ENCODE measurements around the gene SEPTIN14. TPM values are rescaled to one million over a fixed set of nuclear protein-coding genes. Genes with fewer than 3 reads are reported as not detected.
"Not testable (repeated sequence)": the region's sequence is repeated elsewhere in the genome, so short reads cannot be mapped to it uniquely, and the experiment has no call there.

The SEPTIN14 gene
- total and polyA plus RNA-seq, 2 donors = under 0.01 TPM; not detected in 1

- H3K9me3 ChIP-seq (ENCODE audit: control insufficient read depth in 2 of 2, insufficient read depth in 1 of 2, low read length in 1 of 2) = no peaks in the 10 kb centered on the region
- no peaks in the 10 kb centered on the region for H3K36me3 ChIP-seq (ENCODE audit: control insufficient read depth in 2 of 2, insufficient read depth in 2 of 2, low read length in 1 of 2)
- DNase-seq (ENCODE audit: low read depth in 6 of 9, low spot score in 9 of 9) = no peak
- H3K4me3 ChIP-seq (ENCODE audit: low read length in 2 of 2) = no peak overlapping the region
- H3K27ac ChIP-seq (ENCODE audit: low read depth in 1 of 2, low read length in 1 of 2) = no peak overlapping the region
- H3K27me3 ChIP-seq (ENCODE audit: control insufficient read depth in 2 of 2, insufficient read depth in 1 of 2, low read length in 1 of 2) = no peaks in the 10 kb centered on the region
- H3K4me1 ChIP-seq (ENCODE audit: control insufficient read depth in 2 of 2, insufficient read depth in 2 of 2, low read length in 2 of 2) = no peaks in the 10 kb centered on the region
- 97% methylated on average over 3 of the region's 3 CpGs for WGBS
Measured at GRCh38 chr7:55878691-55879090, 16.1 kb upstream of the SEPTIN14 start.

- H3K27me3 ChIP-seq (ENCODE audit: control insufficient read depth in 2 of 2, insufficient read depth in 1 of 2, low read length in 1 of 2) = no peaks in the 10 kb centered on the region
- no peak overlapping the region for H3K27ac ChIP-seq (ENCODE audit: low read depth in 1 of 2, low read length in 1 of 2)
- WGBS = 95% methylated on average over 6 of the region's 6 CpGs
- no peak for DNase-seq (ENCODE audit: low read depth in 6 of 9, low spot score in 9 of 9)
- no peaks in the 10 kb centered on the region for H3K36me3 ChIP-seq (ENCODE audit: control insufficient read depth in 2 of 2, insufficient read depth in 2 of 2, low read length in 1 of 2)
- H3K4me3 ChIP-seq (ENCODE audit: low read length in 2 of 2) = no peak overlapping the region
- H3K9me3 ChIP-seq (ENCODE audit: control insufficient read depth in 2 of 2, insufficient read depth in 1 of 2, low read length in 1 of 2) = no peaks in the 10 kb centered on the region
- no peaks in the 10 kb centered on the region for H3K4me1 ChIP-seq (ENCODE audit: control insufficient read depth in 2 of 2, insufficient read depth in 2 of 2, low read length in 2 of 2)
Measured at GRCh38 chr7:55877308-55877707, 14.8 kb upstream of the SEPTIN14 start.

GRCh38 chr7:55873765-55874164 lies 11.2 kb upstream of the SEPTIN14 start:
- H3K27ac ChIP-seq (ENCODE audit: low read depth in 1 of 2, low read length in 1 of 2) = no peak overlapping the region
- H3K9me3 ChIP-seq (ENCODE audit: control insufficient read depth in 2 of 2, insufficient read depth in 1 of 2, low read length in 1 of 2) = no peaks in the 10 kb centered on the region
- no peaks in the 10 kb centered on the region for H3K4me1 ChIP-seq (ENCODE audit: control insufficient read depth in 2 of 2, insufficient read depth in 2 of 2, low read length in 2 of 2)
- 95% methylated on average over 3 of the region's 3 CpGs for WGBS
- H3K36me3 ChIP-seq (ENCODE audit: control insufficient read depth in 2 of 2, insufficient read depth in 2 of 2, low read length in 1 of 2) = no peaks in the 10 kb centered on the region
- DNase-seq (ENCODE audit: low read depth in 6 of 9, low spot score in 9 of 9) = no peak
- no peak overlapping the region for H3K4me3 ChIP-seq (ENCODE audit: low read length in 2 of 2)
- H3K27me3 ChIP-seq (ENCODE audit: control insufficient read depth in 2 of 2, insufficient read depth in 1 of 2, low read length in 1 of 2) = no peaks in the 10 kb centered on the region

GRCh38 chr7:55871932-55872485 lies 9.5 kb upstream of the SEPTIN14 start:
- H3K27me3 ChIP-seq (ENCODE audit: control insufficient read depth in 2 of 2, insufficient read depth in 1 of 2, low read length in 1 of 2) = no peaks in the 10 kb centered on the region
- WGBS = 93% methylated on average over 8 of the region's 8 CpGs
- no peaks in the 10 kb centered on the region for H3K36me3 ChIP-seq (ENCODE audit: control insufficient read depth in 2 of 2, insufficient read depth in 2 of 2, low read length in 1 of 2)
- no peaks in the 10 kb centered on the region for H3K9me3 ChIP-seq (ENCODE audit: control insufficient read depth in 2 of 2, insufficient read depth in 1 of 2, low read length in 1 of 2)
- no peak for DNase-seq (ENCODE audit: low read depth in 6 of 9, low spot score in 9 of 9)
- no peak overlapping the region for H3K27ac ChIP-seq (ENCODE audit: low read depth in 1 of 2, low read length in 1 of 2)
- H3K4me1 ChIP-seq (ENCODE audit: control insufficient read depth in 2 of 2, insufficient read depth in 2 of 2, low read length in 2 of 2) = no peaks in the 10 kb centered on the region
- H3K4me3 ChIP-seq (ENCODE audit: low read length in 2 of 2) = no peak overlapping the region

GRCh38 chr7:55868989-55869388 lies 6.4 kb upstream of the SEPTIN14 start:
- H3K27me3 ChIP-seq (ENCODE audit: control insufficient read depth in 2 of 2, insufficient read depth in 1 of 2, low read length in 1 of 2); H3K27ac ChIP-seq (ENCODE audit: low read depth in 1 of 2, low read length in 1 of 2); H3K36me3 ChIP-seq (ENCODE audit: control insufficient read depth in 2 of 2, insufficient read depth in 2 of 2, low read length in 1 of 2); H3K9me3 ChIP-seq (ENCODE audit: control insufficient read depth in 2 of 2, insufficient read depth in 1 of 2, low read length in 1 of 2); H3K4me1 ChIP-seq (ENCODE audit: control insufficient read depth in 2 of 2, insufficient read depth in 2 of 2, low read length in 2 of 2); DNase-seq (ENCODE audit: low read depth in 6 of 9, low spot score in 9 of 9); H3K4me3 ChIP-seq (ENCODE audit: low read length in 2 of 2): not testable (repeated sequence)
- WGBS = 86% methylated on average over 6 of the region's 7 CpGs

- H3K4me1 ChIP-seq (ENCODE audit: control insufficient read depth in 2 of 2, insufficient read depth in 2 of 2, low read length in 2 of 2); H3K27me3 ChIP-seq (ENCODE audit: control insufficient read depth in 2 of 2, insufficient read depth in 1 of 2, low read length in 1 of 2); DNase-seq (ENCODE audit: low read depth in 6 of 9, low spot score in 9 of 9); H3K36me3 ChIP-seq (ENCODE audit: control insufficient read depth in 2 of 2, insufficient read depth in 2 of 2, low read length in 1 of 2); H3K27ac ChIP-seq (ENCODE audit: low read depth in 1 of 2, low read length in 1 of 2); H3K4me3 ChIP-seq (ENCODE audit: low read length in 2 of 2); H3K9me3 ChIP-seq (ENCODE audit: control insufficient read depth in 2 of 2, insufficient read depth in 1 of 2, low read length in 1 of 2): not testable (repeated sequence)
- 83% methylated on average over 1 of the region's 1 CpG for WGBS
Measured at GRCh38 chr7:55845164-55845563, 17.4 kb downstream of the SEPTIN14 start.

- H3K27me3 ChIP-seq (ENCODE audit: control insufficient read depth in 2 of 2, insufficient read depth in 1 of 2, low read length in 1 of 2) = no peaks in the 10 kb centered on the region
- H3K4me3 ChIP-seq (ENCODE audit: low read length in 2 of 2) = no peak overlapping the region
- H3K36me3 ChIP-seq (ENCODE audit: control insufficient read depth in 2 of 2, insufficient read depth in 2 of 2, low read length in 1 of 2) = no peaks in the 10 kb centered on the region
- no peaks in the 10 kb centered on the region for H3K4me1 ChIP-seq (ENCODE audit: control insufficient read depth in 2 of 2, insufficient read depth in 2 of 2, low read length in 2 of 2)
- no peaks in the 10 kb centered on the region for H3K9me3 ChIP-seq (ENCODE audit: control insufficient read depth in 2 of 2, insufficient read depth in 1 of 2, low read length in 1 of 2)
- H3K27ac ChIP-seq (ENCODE audit: low read depth in 1 of 2, low read length in 1 of 2) = no peak overlapping the region
- WGBS = 99% methylated on average over 4 of the region's 4 CpGs
- DNase-seq (ENCODE audit: low read depth in 6 of 9, low spot score in 9 of 9) = no peak
Measured at GRCh38 chr7:55838595-55838994, 24.0 kb downstream of the SEPTIN14 start.

GRCh38 chr7:55827577-55827976 lies 35.0 kb downstream of the SEPTIN14 start:
- no peak for DNase-seq (ENCODE audit: low read depth in 6 of 9, low spot score in 9 of 9)
- no peak overlapping the region for H3K4me3 ChIP-seq (ENCODE audit: low read length in 2 of 2)
- no peaks in the 10 kb centered on the region for H3K36me3 ChIP-seq (ENCODE audit: control insufficient read depth in 2 of 2, insufficient read depth in 2 of 2, low read length in 1 of 2)
- 93% methylated on average over 1 of the region's 1 CpG for WGBS
- no peaks in the 10 kb centered on the region for H3K4me1 ChIP-seq (ENCODE audit: control insufficient read depth in 2 of 2, insufficient read depth in 2 of 2, low read length in 2 of 2)
- H3K9me3 ChIP-seq (ENCODE audit: control insufficient read depth in 2 of 2, insufficient read depth in 1 of 2, low read length in 1 of 2) = peaks cover 2 to 22% of the 10 kb centered on the region in 2 donors
- no peak overlapping the region for H3K27ac ChIP-seq (ENCODE audit: low read depth in 1 of 2, low read length in 1 of 2)
- no peaks in the 10 kb centered on the region for H3K27me3 ChIP-seq (ENCODE audit: control insufficient read depth in 2 of 2, insufficient read depth in 1 of 2, low read length in 1 of 2)

GRCh38 chr7:55818686-55819085 lies 43.9 kb downstream of the SEPTIN14 start:
- Histone ChIP-seq H3K4me3 (ENCODE audit: low read length in 2 of 2) (no peak overlapping the region), H3K36me3 (ENCODE audit: control insufficient read depth in 2 of 2, insufficient read depth in 2 of 2, low read length in 1 of 2) (no peaks in the 10 kb centered on the region), H3K27me3 (ENCODE audit: control insufficient read depth in 2 of 2, insufficient read depth in 1 of 2, low read length in 1 of 2) (no peaks in the 10 kb centered on the region), H3K4me1 (ENCODE audit: control insufficient read depth in 2 of 2, insufficient read depth in 2 of 2, low read length in 2 of 2) (no peaks in the 10 kb centered on the region), H3K9me3 (ENCODE audit: control insufficient read depth in 2 of 2, insufficient read depth in 1 of 2, low read length in 1 of 2) (peaks cover 2 to 12% of the 10 kb centered on the region in 2 donors), H3K27ac (ENCODE audit: low read depth in 1 of 2, low read length in 1 of 2) (no peak overlapping the region)
- no peak for DNase-seq (ENCODE audit: low read depth in 6 of 9, low spot score in 9 of 9)
- WGBS = 84% methylated on average over 2 of the region's 2 CpGs

GRCh38 chr7:55797260-55797659 lies 65.3 kb downstream of the SEPTIN14 start:
- WGBS = 71% methylated on average over 1 of the region's 1 CpG
- not testable (repeated sequence) for H3K4me3 ChIP-seq (ENCODE audit: low read length in 2 of 2); DNase-seq (ENCODE audit: low read depth in 6 of 9, low spot score in 9 of 9); H3K27ac ChIP-seq (ENCODE audit: low read depth in 1 of 2, low read length in 1 of 2); H3K27me3 ChIP-seq (ENCODE audit: control insufficient read depth in 2 of 2, insufficient read depth in 1 of 2, low read length in 1 of 2); H3K4me1 ChIP-seq (ENCODE audit: control insufficient read depth in 2 of 2, insufficient read depth in 2 of 2, low read length in 2 of 2); H3K36me3 ChIP-seq (ENCODE audit: control insufficient read depth in 2 of 2, insufficient read depth in 2 of 2, low read length in 1 of 2)
- peaks cover 1 to 12% of the 10 kb centered on the region in 2 donors for H3K9me3 ChIP-seq (ENCODE audit: control insufficient read depth in 2 of 2, insufficient read depth in 1 of 2, low read length in 1 of 2)
